HG02678 (cell line): ENCODE results near the gene NIT1.
A peak's percentile ranks its signal among the peaks of the same experiment; 100 is the strongest.
"Not testable (repeated sequence)": the region's sequence is repeated elsewhere in the genome, so short reads cannot be mapped to it uniquely, and the experiment has no call there.

Experiments used
- ATAC-seq: cut with Tn5 transposase; IDR thresholded peaks from one replicate; pipeline ENCODE4 v1.9.1; 2021; ENCODE audit warnings: mild to moderate bottlenecking, moderate library complexity; ENCODE audit not compliant: unreplicated experiment

NIT1 gene

GRCh38 chr1:161111527-161111926, 6.4 kb upstream of the NIT1 start:
- no peak for ATAC-seq

GRCh38 chr1:161113915-161114314, 4.0 kb upstream of the NIT1 start:
- ATAC-seq, result no peak

- ATAC-seq, result no peak
Measured at GRCh38 chr1:161114556-161114955, 3.3 kb upstream of the NIT1 start.

- no peak for ATAC-seq
Measured at GRCh38 chr1:161115132-161115711, 2.7 kb upstream of the NIT1 start.

GRCh38 chr1:161115961-161116360, 1.9 kb upstream of the NIT1 start:
- ATAC-seq, result not testable (repeated sequence)

- peak; percentile 52 for ATAC-seq
Measured at GRCh38 chr1:161119092-161119903, 1.4 kb downstream of the NIT1 start.

- ATAC-seq, result no peak
Measured at GRCh38 chr1:161121042-161121650, 3.2 kb downstream of the NIT1 start.

- ATAC-seq, result no peak
Measured at GRCh38 chr1:161121834-161122233, 3.9 kb downstream of the NIT1 start.

- ATAC-seq, result no peak
Measured at GRCh38 chr1:161122967-161123366, 5.1 kb downstream of the NIT1 start.

GRCh38 chr1:161127649-161128048, 9.7 kb downstream of the NIT1 start:
- no peak for ATAC-seq

- no peak for ATAC-seq
Measured at GRCh38 chr1:161128591-161129420, 10.9 kb downstream of the NIT1 start.

GRCh38 chr1:161130266-161130665, 12.4 kb downstream of the NIT1 start:
- ATAC-seq, result no peak

GRCh38 chr1:161131523-161132409, 13.9 kb downstream of the NIT1 start:
- no peak for ATAC-seq

- ATAC-seq, result peak; percentile 94
Measured at GRCh38 chr1:161132410-161133219, 14.7 kb downstream of the NIT1 start, which contains the start of gene DEDD. DEDD (minus strand) TSS chr1:161132667; CDS start chr1:161124462, 8,205 bp downstream.

- ATAC-seq, result no peak
Measured at GRCh38 chr1:161133220-161133740, 15.4 kb downstream of the NIT1 start.

GRCh38 chr1:161137881-161138280, 20.0 kb downstream of the NIT1 start:
- ATAC-seq, result no peak

- ATAC-seq, result no peak
Measured at GRCh38 chr1:161138431-161138830, 20.5 kb downstream of the NIT1 start.

GRCh38 chr1:161139766-161140165, 21.9 kb downstream of the NIT1 start:
- no peak for ATAC-seq
